ENCODE measurements around the gene CLNS1A. TPM values are rescaled to one million over a fixed set of nuclear protein-coding genes. Genes with fewer than 3 reads are reported as not detected.
A peak's percentile ranks its signal among the peaks of the same experiment; 100 is the strongest.

Gene CLNS1A
- polyA plus RNA-seq, 1 of the 3 experiments (the other 2 are of a cell fraction) = 124 TPM

GRCh38 chr11:77644887-77645286, 7.3 kb upstream of the CLNS1A start:
- no peak for DNase-seq
- TF ChIP-seq TEAD4 (IDR thresholded peaks at IDR 0.05; ENCODE audit: borderline replicate concordance, insufficient read depth) (no peak), RAD21 (IDR thresholded peaks at IDR 0.05; ENCODE audit: low read length) (no peak), RFX5 (IDR thresholded peaks at IDR 0.05; ENCODE audit: low read length) (no peak), GABPA (IDR thresholded peaks at IDR 0.05; ENCODE audit: low read depth) (no peak), ELF1 (IDR thresholded peaks at IDR 0.05) (no peak), FOSL2 (IDR thresholded peaks at IDR 0.05; ENCODE audit: borderline replicate concordance, low read depth) (no peak), IRF3 (IDR thresholded peaks at IDR 0.05; ENCODE audit: low read depth, low read length) (no peak), JUND (IDR thresholded peaks at IDR 0.05) (no peak), MEF2A (IDR thresholded peaks at IDR 0.05; ENCODE audit: borderline replicate concordance, low read depth) (no peak), SMC3 (IDR thresholded peaks at IDR 0.05; ENCODE audit: low read depth, low read length) (no peak), SIN3A (IDR thresholded peaks at IDR 0.05; ENCODE audit: borderline replicate concordance, low read depth, low read length) (no peak)
- TF ChIP-seq, protein P1, sequence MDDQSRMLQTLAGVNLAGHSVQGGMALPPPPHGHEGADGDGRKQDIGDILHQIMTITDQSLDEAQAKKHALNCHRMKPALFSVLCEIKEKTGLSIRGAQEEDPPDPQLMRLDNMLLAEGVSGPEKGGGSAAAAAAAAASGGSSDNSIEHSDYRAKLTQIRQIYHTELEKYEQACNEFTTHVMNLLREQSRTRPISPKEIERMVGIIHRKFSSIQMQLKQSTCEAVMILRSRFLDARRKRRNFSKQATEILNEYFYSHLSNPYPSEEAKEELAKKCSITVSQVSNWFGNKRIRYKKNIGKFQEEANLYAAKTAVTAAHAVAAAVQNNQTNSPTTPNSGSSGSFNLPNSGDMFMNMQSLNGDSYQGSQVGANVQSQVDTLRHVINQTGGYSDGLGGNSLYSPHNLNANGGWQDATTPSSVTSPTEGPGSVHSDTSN (IDR thresholded peaks at IDR 0.05) = no peak
- TF ChIP-seq, protein P2, sequence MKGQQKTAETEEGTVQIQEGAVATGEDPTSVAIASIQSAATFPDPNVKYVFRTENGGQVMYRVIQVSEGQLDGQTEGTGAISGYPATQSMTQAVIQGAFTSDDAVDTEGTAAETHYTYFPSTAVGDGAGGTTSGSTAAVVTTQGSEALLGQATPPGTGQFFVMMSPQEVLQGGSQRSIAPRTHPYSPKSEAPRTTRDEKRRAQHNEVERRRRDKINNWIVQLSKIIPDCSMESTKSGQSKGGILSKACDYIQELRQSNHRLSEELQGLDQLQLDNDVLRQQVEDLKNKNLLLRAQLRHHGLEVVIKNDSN (IDR thresholded peaks at IDR 0.05; ENCODE audit: borderline replicate concordance, low read depth) = no peak
- Histone ChIP-seq H3K27me3 (ENCODE audit: insufficient read depth) (no peaks in the 10 kb centered on the region), H3K9me3 (no peaks in the 10 kb centered on the region), H3K36me3 (replicated peaks in 1 of 2; ENCODE audit: control insufficient read depth in 1 of 2, insufficient read depth in 2 of 2, low read length in 1 of 2) (no peaks in the 10 kb centered on the region), H3K4me3 (ENCODE audit: low read depth in 2 of 2, low read length in 1 of 2) (no peak overlapping the region), H3F3A (replicated peaks; ENCODE audit: insufficient read depth) (peaks cover 5% of the 10 kb centered on the region), H3K9me2 (no peaks in the 10 kb centered on the region), H3K4me1 (ENCODE audit: control insufficient read depth in 1 of 2, insufficient read depth in 2 of 2, low read depth in 1 of 2, low read length in 1 of 2) (peaks cover 0 to 7% of the 10 kb centered on the region in 2 experiments; a peak in 1 of 4 replicates), H3K79me2 (ENCODE audit: insufficient read depth) (no peaks in the 10 kb centered on the region), H3K4me2 (peak overlapping the region; percentile 50; the same call in 1 of the 2 replicates), H4K20me1 (ENCODE audit: insufficient read depth) (no peaks in the 10 kb centered on the region), H3K27ac (ENCODE audit: low read depth in 2 of 2, low read length in 1 of 2) (no peak overlapping the region), H3K9ac (no peak overlapping the region), H2AFZ (ENCODE audit: low read depth) (peak overlapping the region; percentile 83; the same call in 1 of the 2 replicates)
- CTCF ChIA-PET = no interaction called here
- WGBS (ENCODE audit: low lambda C conversion rate) = 92% methylated on average over 1 of the region's 1 CpG
- POLR2A ChIA-PET = no interaction called here

GRCh38 chr11:77642228-77642627, 4.6 kb upstream of the CLNS1A start:
- 53% methylated on average over 2 of the region's 2 CpGs for WGBS (ENCODE audit: low lambda C conversion rate)
- POLR2A ChIA-PET = no interaction called here
- Histone ChIP-seq H3K9me2 (no peaks in the 10 kb centered on the region), H3K36me3 (replicated peaks in 1 of 2; ENCODE audit: control insufficient read depth in 1 of 2, insufficient read depth in 2 of 2, low read length in 1 of 2) (no peaks in the 10 kb centered on the region), H3K4me2 (no peak overlapping the region), H3K9ac (no peak overlapping the region), H3K4me1 (ENCODE audit: control insufficient read depth in 1 of 2, insufficient read depth in 2 of 2, low read depth in 1 of 2, low read length in 1 of 2) (peaks cover 3 to 7% of the 10 kb centered on the region in 2 experiments; a peak in 2 of 4 replicates), H3K27me3 (ENCODE audit: insufficient read depth) (no peaks in the 10 kb centered on the region), H2AFZ (ENCODE audit: low read depth) (peak overlapping the region; percentile 24; the same call in 1 of the 2 replicates), H3K27ac (ENCODE audit: low read depth in 2 of 2, low read length in 1 of 2) (no peak overlapping the region), H3K79me2 (ENCODE audit: insufficient read depth) (peaks cover 4% of the 10 kb centered on the region), H3K4me3 (ENCODE audit: low read depth in 2 of 2, low read length in 1 of 2) (no peak overlapping the region), H4K20me1 (ENCODE audit: insufficient read depth) (no peaks in the 10 kb centered on the region), H3K9me3 (no peaks in the 10 kb centered on the region), H3F3A (replicated peaks; ENCODE audit: insufficient read depth) (no peaks in the 10 kb centered on the region)
- TF ChIP-seq RFX5 (IDR thresholded peaks at IDR 0.05; ENCODE audit: low read length) = no peak
- no peak for TF ChIP-seq EP300 (IDR thresholded peaks at IDR 0.05; ENCODE audit: borderline replicate concordance in 1 of 2, low read depth in 1 of 2, low read length in 1 of 2)
- DNase-seq = no peak
- CTCF ChIA-PET = interaction anchor here (1.0 kb wide), 1 partner anchor 23 kb away, joined by 3 read pairs; no protein-coding TSS in a partner anchor

All from SK-N-SH (cell line).